ENCODE results near the gene ANKRD13B.
A peak's percentile ranks its signal among the peaks of the same experiment; 100 is the strongest.

Gene ANKRD13B

DNA sequence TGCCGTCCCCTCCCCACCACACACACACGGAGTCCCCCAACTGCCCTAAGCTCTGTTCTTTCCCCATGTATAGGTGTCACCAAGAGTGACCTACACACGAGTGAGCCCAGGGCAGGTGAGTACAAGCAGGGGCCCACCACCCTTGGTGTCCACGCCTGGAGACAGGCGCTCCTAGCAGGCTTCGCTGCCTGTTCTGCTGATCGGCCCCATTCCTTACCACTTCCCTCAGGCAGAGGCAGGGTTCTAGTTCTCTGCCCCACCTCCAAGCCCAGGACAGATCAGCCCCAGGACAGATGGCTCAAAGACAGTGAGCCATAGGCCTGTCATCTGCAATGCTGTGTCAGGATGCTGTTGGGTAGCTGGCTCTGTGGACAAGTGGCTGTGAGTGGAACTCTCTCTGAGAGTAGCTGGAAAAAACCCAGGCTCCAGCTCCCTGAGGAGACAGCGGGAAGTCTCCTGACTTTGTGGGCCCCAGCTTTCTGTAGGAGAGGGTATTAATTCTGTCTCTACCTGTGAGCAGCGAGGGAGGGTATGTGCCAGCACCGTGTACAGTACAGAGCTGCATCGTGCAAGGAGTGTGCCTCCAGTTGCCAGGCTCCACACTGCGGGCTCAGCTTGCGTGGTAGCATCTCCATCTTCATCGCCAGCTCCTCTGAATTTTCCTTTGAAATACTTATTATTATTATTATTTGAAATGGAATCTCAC is 23.5 kb upstream of the ANKRD13B start:
- peak in 1 of 2 experiments; percentile 67 for DNase-seq

DNA sequence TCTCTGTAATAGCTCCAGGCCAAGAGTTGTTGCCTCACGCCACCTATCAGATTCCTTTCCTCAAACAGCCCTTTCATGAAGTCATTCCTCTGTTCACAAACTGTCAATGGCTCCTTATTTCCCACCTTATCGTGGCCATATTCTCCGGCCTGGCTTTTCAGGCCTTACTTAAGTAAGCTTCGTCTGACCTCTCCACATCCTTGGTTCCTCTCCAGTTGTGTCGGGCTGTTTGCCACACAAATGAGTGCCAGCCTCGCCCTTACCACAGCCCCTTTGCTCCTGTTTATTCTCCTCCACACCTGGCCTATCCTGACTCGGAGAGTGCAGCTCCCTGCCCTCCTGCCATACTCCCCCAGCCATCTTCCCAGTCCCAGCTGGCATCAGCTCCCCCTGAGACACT is 22.4 kb upstream of the ANKRD13B start:
- no peak for DNase-seq

DNA sequence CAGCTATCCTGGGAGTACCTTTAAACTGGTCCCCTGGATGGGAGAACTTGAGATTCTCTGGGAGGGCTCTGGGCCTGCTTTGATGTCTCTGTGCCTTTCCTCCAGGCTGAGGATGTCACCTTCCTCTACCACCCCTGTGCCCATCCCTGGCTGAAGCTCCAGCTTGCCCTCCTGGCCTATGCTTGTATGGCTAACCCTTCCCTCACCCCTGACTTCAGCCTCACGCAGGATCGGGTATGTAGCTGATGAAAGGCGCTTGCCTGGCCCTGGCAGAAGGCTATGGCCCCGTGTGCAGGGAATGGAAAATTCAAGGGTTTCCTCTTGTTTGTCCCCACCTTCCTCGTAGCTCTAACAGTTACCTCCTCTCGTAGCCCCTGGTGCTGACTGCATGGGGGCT is 21.4 kb upstream of the ANKRD13B start:
- DNase-seq, result no peak

DNA sequence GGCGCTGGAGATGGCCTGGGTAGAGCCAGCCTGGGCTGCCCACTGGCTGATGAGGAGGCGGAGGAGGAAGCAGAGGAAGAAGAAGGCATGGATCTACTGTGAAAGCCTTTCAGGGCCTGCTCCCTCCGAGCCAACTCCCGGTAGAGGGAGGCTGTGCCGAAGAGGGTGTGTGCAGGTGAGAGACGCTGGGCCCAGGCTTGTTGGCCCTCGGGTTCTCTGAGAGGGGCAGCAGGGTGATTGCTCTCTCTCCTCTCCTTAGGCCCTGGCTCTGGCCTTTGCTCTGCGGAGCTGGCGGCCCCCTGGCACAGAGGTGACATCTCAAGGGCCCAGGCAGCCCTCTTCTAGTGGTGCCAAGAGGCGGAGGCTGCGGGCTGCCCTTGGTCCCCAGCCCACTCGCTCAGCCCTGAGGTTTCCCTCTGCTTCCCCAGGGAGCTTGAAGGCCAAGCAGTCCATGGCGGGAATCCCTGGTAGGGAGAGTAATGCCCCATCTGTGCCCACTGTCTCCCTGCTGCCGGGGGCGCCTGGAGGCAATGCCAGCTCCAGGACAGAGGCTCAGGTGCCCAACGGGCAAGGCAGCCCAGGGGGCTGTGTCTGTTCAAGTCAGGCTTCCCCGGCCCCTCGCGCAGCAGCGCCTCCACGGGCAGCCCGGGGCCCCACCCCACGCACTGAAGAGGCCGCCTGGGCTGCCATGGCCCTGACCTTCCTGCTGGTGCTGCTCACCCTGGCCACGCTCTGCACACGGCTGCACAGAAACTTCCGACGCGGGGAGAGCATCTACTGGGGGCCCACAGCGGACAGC is 20.9 kb upstream of the ANKRD13B start:
- DNase-seq, result no peak

DNA sequence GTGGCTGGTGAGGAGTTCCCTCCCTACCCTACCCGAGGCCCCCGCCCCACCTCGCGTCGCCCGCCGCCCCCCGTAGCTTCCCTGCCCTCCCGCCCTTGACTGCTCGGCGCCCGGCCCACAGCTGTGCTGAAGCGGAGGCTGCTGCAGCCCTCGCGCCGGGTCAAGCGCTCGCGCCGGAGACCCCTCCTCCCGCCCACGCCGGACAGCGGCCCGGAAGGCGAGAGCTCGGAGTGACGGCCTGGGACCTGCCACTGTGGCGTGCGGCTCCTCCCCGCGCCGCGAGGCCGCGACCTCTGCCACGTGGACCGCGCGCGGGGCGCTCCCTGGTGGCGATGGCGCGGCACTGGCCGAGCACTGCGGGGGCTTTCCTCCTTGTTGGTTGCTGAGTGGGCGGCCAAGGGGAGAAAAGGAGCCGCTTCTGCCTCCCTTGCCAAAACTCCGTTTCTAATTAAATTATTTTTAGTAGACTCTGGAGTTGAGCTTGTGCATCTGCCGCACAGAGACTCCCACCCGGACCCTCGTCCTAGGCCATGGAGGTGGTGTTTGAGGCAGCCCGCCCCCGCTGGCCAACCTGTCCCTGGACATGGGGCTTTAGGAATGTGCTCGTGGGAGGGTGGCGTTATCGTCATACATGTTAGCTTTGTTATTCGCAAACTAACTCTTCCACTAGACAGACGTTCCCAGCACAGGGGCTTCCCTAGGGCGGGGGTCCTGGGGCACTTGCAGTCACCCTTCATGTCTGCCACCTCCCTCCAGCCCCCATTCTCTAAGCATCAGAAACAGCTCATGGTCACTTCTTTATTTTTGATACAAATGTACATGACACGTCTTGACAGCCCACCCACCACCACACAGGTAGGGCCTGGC is 20.0 kb upstream of the ANKRD13B start:
- DNase-seq, result peak in 1 of 2 experiments; percentile 62

DNA sequence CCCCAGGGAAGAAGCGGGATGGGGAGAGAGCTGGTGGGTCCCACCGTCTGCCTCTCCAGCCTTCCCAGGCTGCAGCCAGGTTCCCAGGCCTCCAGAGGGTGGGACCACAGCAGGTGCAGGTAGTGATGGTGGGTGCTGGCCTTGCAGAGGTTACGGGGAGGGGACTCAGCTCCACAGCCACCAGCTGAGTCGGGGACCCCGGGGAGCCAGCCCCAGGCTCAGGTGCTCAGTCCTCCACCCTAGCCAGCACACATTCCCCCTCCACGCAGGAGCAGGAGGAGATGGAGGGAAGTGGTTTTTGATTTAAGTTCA is 19.4 kb upstream of the ANKRD13B start:
- no peak for DNase-seq

DNA sequence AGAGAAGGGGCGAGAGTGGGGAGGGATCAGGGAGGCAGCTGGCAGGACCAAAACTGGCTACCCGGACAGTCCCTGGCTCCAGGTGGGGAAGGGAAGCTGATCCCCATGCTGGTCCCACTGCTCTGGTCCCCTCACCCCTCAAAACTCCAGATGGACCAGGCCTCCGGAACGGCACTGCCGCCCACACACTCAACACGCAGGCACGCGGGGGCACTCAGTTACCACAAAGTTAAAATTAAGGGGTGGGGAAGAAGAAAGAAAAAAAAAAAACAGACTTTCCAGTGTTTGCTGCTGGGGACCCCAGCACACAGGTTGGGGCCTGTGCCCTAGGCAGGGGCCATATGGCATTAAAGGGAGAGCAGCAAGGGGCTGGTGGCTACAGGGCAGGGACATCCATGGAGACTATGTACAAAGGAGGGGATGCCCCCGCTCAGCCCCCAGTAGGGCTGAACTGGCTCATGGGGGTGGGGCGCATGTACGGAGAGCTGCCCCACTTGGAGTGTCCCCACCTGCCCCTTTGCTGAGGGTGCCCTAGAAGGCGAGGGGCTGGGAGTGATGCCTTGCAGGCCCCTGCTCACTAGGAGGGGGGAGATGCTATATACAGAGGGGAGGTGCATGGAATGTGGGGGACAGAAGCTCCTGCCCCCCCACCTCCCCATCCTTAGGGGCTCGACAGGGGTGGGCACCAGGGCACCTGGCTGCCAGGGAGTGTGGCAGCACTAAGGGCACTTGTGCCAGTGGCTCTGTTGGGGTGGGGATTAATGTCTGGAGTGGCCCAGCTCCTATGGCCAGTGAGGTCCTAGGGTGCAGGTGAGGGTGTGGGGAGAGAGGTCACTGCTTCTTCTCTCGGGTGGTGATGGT is 18.8 kb upstream of the ANKRD13B start:
- DNase-seq, result no peak

DNA sequence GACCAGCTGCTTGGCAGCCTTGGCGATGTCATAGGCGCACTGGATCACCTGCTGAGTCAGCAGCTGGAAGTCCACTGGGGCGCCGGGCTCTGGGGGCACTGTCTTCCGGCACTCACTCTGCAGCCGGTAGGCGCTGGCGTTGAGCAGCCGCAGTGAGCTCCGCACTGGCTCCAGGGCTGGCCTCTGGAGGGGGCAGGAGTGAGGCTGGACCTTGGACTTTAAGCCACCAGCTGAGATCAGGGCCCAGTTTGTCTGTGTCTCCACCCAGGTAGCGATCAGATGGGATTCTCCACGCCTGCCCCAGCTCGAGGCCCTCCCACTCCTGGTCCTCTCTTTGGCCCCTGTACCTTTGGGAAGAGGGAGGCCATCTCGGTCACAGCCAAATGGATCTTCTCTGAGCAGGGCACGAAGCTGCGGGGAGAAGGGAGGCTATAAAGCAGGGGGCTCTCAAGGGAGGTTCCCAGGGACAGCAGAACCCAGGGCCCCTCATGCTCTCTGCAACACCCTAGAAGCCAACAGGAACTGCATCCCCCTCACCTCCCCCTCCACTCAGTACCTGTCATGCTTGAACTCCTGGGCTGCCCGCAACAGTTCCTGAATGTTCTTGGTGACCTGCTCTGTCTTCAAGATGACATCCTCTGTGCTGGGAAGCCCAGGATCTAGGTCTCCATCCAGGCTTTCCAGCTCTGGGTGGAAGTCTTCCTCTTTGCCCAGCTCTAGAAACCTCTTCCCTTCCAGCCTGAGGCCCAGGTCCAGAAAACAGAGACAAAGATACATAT is 18.0 kb upstream of the ANKRD13B start:
- peak; percentile 51 to 80 for DNase-seq

DNA sequence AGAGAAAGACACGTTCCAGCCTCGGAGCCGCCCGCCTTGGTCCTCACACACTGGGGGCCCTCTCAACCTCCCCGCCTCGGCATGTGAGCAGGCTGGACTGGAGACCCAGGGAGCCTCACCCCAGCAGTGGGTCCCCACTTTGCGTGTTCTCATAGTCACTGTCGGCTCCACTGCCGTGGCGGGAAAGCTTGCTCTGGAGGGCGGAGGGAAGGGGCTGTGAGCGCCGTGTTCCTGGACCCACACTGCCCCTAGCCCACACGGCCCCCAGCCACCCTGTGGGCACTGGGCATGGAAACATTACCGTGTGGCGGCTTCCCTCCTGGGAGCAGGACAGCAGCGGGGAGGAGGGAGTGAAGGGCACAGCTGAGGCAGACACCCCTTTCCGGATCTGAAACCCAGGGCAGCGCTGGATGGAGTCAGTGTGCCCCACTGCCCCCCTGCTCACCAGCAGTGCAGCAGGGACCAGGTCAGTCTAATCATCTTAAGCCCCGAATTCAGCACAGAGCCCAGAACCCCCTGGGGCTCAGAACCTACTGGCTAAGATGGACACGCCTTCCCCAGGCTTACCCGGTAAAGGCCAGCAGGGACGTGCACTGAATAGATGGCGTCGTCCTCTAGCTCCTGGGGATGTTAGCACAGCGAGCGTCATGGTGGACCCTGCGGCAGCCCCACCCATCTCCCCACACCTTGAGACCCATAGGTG is 17.3 kb upstream of the ANKRD13B start:
- no peak for DNase-seq

DNA sequence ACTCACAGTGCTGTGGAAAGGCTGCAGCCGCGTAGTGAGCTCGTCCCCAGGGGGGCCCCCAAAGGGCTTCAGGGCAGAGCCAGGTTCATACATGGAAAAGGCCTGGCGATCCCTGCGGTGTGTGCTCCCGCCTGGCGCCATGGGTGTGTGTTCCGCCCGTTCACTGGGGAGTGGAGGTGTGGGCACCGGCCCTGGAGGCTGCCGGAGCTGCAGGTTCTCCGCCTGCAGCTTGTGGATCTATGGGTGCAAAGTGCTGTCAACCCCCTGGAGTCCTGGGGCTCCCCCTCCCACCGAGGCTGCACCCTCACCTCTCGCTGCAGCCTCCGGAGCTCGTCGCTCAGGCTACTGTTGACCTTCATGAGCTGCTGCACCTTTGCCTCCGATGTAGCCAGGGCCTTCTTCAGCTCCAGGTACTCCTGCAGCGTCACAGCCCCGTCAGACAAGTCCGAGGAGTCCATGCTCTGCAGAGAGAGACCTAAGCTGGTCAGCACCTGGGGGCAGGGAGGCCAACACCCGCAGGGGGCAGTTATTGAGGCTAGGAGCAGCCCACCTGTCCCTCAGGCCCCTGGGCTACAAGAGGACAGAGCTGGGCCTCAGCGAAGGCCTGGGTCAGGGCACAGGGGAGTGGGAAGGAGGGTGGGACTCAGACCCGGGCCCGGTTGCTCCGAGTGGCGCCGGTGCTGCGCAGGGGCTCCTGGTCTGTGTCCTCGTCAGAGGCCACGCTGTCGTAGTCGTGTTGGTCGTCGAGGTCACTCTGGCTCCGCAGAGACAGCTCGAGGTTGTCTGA is 16.5 kb upstream of the ANKRD13B start:
- DNase-seq, result no peak

DNA sequence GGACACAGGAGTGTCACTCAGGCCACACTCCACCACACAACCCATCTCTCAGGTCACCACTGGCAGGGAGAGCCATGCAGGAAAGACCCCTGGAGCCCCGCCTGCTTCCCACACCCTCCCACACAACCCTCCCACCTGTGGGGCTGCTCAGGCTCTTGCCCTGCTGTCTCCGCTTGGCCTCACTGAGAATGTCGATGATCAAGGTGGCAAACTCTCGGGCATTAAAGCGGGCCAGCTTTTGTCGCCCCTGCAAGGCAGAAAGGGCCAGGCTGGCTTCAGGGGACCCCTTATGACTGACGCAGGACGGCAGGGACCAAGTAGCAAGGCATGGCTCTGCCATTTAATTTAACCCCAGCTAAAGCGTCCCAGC is 15.9 kb upstream of the ANKRD13B start:
- no peak for DNase-seq

DNA sequence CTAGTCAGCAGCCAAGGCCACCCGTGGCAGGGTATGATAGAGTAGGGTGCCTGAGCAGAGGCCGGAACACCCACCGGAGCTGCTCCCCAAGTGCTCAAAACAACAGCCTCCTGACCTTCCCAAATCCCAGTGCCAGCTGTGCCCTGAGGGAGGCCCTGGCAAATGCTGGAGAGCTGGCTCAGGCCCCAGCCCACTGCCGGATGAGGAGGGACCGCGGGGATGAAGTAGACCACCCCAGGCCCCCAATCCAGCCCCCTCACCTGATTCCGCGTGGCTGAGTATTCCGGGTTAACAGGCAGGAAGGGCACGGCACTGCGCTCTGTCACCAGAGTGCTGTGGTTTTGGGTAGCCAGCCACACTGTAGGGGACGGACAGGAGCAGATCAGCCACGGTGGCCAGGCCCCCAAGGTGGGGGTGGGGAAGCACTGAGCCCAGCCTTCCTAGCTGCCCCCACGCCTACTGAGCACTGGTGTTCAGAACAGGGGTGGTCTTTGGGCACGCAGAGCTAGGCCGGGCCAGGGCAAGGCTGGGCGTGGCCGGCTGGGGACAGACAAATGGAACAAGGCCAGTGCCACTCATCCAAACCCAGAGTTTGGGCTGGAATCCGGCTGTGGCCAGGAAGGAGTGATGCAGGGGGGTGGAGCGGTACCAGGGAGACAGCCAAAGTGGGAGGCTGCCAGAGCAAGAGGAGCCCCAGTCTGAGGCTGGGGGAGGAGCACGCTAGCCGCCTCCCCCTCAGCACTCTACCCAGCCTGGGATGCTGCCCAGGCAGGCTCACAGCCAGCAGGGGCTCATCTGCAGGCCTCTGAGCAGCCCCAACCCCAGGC is 15.3 kb upstream of the ANKRD13B start:
- no peak for DNase-seq

DNA sequence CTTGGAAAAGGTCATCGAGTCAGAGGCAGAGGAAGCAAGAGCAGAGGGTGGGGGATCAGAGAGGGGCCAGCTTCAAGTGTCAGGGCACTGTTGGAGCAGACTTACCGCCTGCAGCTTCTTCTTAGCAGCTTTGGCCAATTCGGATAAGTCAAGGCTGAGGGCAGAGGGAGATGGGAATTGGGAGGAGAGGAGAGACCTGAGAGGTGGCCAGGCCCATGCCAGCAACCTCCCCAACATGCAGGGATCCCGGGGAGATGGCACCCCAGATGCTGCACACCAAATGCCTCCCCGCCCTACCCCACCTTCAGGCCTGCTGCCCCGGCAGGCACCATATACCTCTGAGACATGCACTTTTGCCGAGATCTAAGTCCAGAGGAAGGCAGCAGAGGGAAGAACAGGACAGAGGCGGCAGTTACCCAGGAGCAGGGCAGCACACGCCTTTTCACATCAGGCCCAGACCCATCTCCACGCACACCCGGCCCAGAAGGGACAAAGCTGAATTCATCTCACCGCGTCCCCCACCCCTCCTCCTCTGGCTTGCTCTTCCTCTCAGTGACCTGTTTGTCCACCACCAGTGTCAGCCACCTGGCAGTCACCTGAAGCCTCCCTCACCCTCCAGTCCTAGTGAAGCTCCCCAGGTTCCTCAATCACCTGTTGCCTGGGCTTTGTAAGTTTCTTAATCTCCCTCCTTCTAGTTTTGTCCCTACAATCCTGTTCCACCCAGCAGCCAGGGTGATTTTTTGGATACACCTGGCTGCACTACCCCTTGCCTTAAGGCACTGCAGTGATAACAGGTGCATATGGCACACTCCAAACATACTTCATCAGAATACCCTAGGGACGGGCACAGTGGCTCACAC is 14.1 kb upstream of the ANKRD13B start:
- DNase-seq, result no peak

DNA sequence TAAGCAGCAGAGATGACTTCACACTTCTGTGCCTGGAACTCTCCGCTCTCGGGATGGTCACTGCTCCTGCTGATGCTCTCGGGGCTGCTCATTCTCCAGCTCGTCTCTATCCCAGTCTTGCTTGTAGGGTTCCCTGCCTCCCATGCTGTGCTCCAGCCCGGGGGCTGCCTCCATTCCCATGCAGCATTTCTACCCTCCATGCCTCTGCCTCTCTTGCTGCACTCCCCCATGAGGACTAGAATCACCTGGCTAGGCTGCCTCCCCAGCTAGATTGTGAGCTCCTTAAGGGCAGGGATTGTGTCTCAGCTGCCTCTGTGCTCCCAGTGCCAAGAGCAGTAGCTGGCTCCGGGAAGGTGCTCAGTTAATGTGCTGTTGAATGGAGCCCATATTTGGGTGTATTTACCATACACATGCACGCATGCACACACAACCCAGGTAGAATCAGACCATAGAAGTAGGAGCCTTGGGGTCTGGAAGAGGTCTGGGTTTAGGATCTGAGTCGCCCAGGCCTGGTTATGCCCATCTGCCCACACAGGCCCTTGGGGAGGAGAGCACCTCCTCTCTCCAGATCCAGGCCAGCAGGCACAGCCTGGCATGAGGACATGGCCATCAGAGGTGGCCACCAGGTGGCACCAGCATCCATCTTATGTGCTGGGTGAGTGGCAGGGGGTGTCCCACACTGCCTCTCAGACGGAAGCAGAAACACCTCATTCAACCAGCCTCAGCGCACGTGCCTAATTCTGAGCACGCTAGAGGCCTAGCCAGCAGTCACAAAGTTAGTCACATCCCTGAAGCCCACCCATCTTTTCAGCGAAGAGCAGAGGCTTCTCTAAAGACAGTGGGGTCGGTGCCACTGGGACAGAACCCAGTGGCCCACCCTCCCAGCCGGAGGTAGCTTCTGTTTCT is 12.8 kb upstream of the ANKRD13B start:
- peak; percentile 82 to 95 for DNase-seq

DNA sequence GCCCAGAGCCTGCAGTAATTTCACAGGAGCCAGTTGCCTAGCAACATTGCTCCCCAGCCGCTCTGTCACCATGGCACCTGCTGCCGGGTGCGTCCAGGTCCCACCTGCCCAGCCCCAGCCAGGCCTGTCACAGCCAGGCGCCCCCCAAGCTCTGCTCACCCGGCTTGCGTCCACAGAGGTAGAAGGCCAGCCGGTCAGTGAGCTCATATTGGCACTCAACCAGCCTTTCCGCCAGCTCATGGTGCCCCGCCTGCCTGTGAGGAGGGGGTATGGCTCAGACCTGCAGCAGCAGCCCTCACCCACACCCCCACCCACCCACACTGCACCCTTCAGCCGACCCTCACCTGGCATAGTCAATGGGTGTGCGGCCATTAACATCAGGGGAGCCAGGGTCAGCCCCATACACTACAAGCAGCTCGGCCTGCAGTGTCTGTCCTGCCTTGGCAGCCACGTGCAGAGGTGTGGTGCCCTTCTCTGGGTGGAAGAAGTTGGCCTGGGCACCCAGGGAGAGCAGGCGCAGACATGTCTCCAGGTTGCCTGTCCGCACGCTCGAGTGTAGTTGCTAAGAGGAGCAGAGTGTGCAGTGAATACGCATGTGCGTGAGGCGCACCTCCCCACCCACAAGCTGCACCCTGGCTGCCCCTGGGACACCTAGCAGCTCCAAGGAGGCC is 11.2 kb upstream of the ANKRD13B start:
- DNase-seq, result peak in 1 of 2 experiments; percentile 67

DNA sequence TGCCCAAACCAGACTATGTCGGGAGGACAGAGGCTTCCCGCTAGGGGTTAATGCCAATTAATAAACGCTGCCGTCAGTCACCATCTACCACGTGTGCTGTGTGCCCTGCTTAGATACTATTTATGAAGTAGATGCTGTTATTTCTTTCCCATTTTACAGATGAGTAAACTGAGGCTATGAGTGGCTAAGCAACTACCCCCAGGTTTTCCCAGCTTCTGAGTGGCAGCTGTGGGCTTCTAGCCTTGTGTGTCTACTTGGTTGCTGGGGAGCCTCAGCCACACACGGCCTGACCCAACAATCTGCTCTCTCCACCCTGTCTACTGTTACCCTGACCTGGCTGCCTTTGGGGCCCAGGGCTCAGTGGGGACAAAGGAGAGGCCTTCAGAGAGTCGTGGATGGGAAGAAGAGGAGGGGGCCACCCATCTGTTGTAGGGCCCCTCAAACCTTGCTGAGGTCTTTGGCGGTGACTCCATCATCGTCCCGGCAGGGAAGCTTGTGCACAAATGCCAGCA is 10.6 kb upstream of the ANKRD13B start:
- no peak for DNase-seq

DNA sequence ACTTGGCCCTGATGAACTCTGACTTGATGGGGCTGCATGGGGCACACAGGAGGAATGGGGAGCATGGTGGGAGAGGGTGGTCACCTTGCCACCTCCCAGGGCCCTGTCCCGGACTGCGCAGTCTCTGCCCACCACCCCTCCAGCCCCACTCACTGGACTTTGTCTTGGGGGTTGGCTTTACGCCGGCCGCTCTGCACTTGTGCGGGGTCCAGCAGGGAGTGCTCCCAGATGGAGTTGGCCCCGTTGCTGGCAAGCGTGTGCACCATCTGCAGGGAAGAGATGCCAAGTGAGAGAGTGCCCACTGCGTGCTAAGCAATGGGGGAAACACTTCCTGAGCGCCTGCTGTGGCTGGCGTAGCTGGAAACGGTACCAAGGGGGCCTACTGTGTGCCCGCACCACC is 10.2 kb upstream of the ANKRD13B start:
- DNase-seq, result no peak
